HEK293T (cell line): ENCODE results near the gene APC2.

ENCODE experiments used
- BHLHE40 ChIP-seq: fragments of 450-650 bp; IDR thresholded peaks from 2 replicates; pipeline ENCODE4 v1.6.1; 2016; ENCODE audit warnings: mild to moderate bottlenecking, moderate library complexity, borderline replicate concordance
- ELF4 ChIP-seq: fragments of 450-650 bp; IDR thresholded peaks from 2 replicates; pipeline ENCODE4 v1.6.1; 2017; ENCODE audit warnings: antibody characterized with exemption
- FOXA1 ChIP-seq: fragments of 450-650 bp; IDR thresholded peaks from 2 replicates; pipeline ENCODE4 v1.6.1; 2016; ENCODE audit warnings: mild to moderate bottlenecking
- FOXK2 ChIP-seq: fragments of 450-650 bp; IDR thresholded peaks from 2 replicates; pipeline ENCODE4 v1.6.1; 2016; ENCODE audit warnings: mild to moderate bottlenecking
- FOXM1 ChIP-seq: fragments of 450-650 bp; IDR thresholded peaks from 2 replicates; pipeline ENCODE4 v1.6.1; 2017; ENCODE audit warnings: mild to moderate bottlenecking, borderline replicate concordance
- HDGF ChIP-seq: fragments of 450-650 bp; IDR thresholded peaks from 2 replicates; pipeline ENCODE4 v1.6.1; 2017; ENCODE audit warnings: antibody characterized with exemption, borderline replicate concordance
- SP1 ChIP-seq: fragments of 450-650 bp; IDR thresholded peaks from 2 replicates; pipeline ENCODE4 v1.6.1; 2017
- SUZ12 ChIP-seq: fragments of 450-650 bp; IDR thresholded peaks from 2 replicates; pipeline ENCODE4 v1.6.1; 2016; ENCODE audit warnings: mild to moderate bottlenecking

- TF ChIP-seq FOXA1 (no peak), SUZ12 (no peak), FOXK2 (no peak), BHLHE40 (no peak), FOXM1 (no peak), ELF4 (no peak), SP1 (no peak), HDGF (no peak)
These were observed 17.4 kb upstream of the APC2 start for GRCh38 chr19:1432507-1432887.
